Measurements from ENCODE around the gene RCOR1. TPM values are rescaled to one million over a fixed set of nuclear protein-coding genes. Genes with fewer than 3 reads are reported as not detected.

Gene RCOR1
- total RNA-seq, 1 donor from 2014 or later = 19.7 TPM

GRCh38 chr14:102754370-102755262 is 162.2 kb downstream of the RCOR1 start:
- no peak for DNase-seq (ENCODE audit: low read depth)
- H3K4me3 ChIP-seq (ENCODE audit: low read depth, low read length) = no peak overlapping the region
- no peaks in the 10 kb centered on the region for H3K27me3 ChIP-seq (ENCODE audit: control insufficient read depth, insufficient read depth, low read length)
- no peaks in the 10 kb centered on the region for H3K36me3 ChIP-seq (ENCODE audit: control insufficient read depth, insufficient read depth, low read length)
- no peak for TF ChIP-seq CTCF (IDR thresholded peaks at IDR 0.05; ENCODE audit: insufficient read depth, low read length, severe bottlenecking)
- FAIRE-seq = no peak

- peaks cover 8% of the 10 kb centered on the region for H3K27me3 ChIP-seq (ENCODE audit: control insufficient read depth, insufficient read depth, low read length)
- H3K4me3 ChIP-seq (ENCODE audit: low read depth, low read length) = no peak overlapping the region
- DNase-seq (ENCODE audit: low read depth) (no peak), FAIRE-seq (no peak)
- no peaks in the 10 kb centered on the region for H3K36me3 ChIP-seq (ENCODE audit: control insufficient read depth, insufficient read depth, low read length)
- TF ChIP-seq CTCF (IDR thresholded peaks at IDR 0.05; ENCODE audit: insufficient read depth, low read length, severe bottlenecking) = no peak
Observed at GRCh38 chr14:102757646-102758045, 165.2 kb downstream of the RCOR1 start.

GRCh38 chr14:102758087-102758486 is 165.6 kb downstream of the RCOR1 start:
- H3K4me3 ChIP-seq (ENCODE audit: low read depth, low read length) = no peak overlapping the region

GRCh38 chr14:102759456-102760187 is 167.2 kb downstream of the RCOR1 start:
- Histone ChIP-seq H3K4me3 (ENCODE audit: low read depth, low read length) (no peak overlapping the region), H3K27me3 (ENCODE audit: control insufficient read depth, insufficient read depth, low read length) (peaks cover 8% of the 10 kb centered on the region), H3K36me3 (ENCODE audit: control insufficient read depth, insufficient read depth, low read length) (no peaks in the 10 kb centered on the region)
- peak; percentile 32 for FAIRE-seq
- no peak for DNase-seq (ENCODE audit: low read depth)
- no peak for TF ChIP-seq CTCF (IDR thresholded peaks at IDR 0.05; ENCODE audit: insufficient read depth, low read length, severe bottlenecking)

More at GRCh38 chr14:102758087-102758486, 165.6 kb downstream of the RCOR1 start:
- no peak for DNase-seq (ENCODE audit: low read depth)
- H3K27me3 ChIP-seq (ENCODE audit: control insufficient read depth, insufficient read depth, low read length) = peaks cover 8% of the 10 kb centered on the region
- no peak for TF ChIP-seq CTCF (IDR thresholded peaks at IDR 0.05; ENCODE audit: insufficient read depth, low read length, severe bottlenecking)
- FAIRE-seq = no peak
- no peaks in the 10 kb centered on the region for H3K36me3 ChIP-seq (ENCODE audit: control insufficient read depth, insufficient read depth, low read length)

- DNase-seq (ENCODE audit: low read depth) (no peak), FAIRE-seq (no peak)
- Histone ChIP-seq H3K27me3 (ENCODE audit: control insufficient read depth, insufficient read depth, low read length) (peaks cover 8% of the 10 kb centered on the region), H3K36me3 (ENCODE audit: control insufficient read depth, insufficient read depth, low read length) (no peaks in the 10 kb centered on the region), H3K4me3 (ENCODE audit: low read depth, low read length) (no peak overlapping the region)
- no peak for TF ChIP-seq CTCF (IDR thresholded peaks at IDR 0.05; ENCODE audit: insufficient read depth, low read length, severe bottlenecking)
Observed at GRCh38 chr14:102760496-102761193, 168.2 kb downstream of the RCOR1 start.

Measured in bronchial epithelial cell (primary cell).